HG02763 (cell line): Measurements from ENCODE around the gene RASSF1.

Source experiments
- ATAC-seq: cut with Tn5 transposase; IDR thresholded peaks from one replicate; pipeline ENCODE4 v1.9.1; 2021; ENCODE audit warnings: mild to moderate bottlenecking, moderate library complexity; ENCODE audit not compliant: unreplicated experiment

Gene RASSF1, protein sequence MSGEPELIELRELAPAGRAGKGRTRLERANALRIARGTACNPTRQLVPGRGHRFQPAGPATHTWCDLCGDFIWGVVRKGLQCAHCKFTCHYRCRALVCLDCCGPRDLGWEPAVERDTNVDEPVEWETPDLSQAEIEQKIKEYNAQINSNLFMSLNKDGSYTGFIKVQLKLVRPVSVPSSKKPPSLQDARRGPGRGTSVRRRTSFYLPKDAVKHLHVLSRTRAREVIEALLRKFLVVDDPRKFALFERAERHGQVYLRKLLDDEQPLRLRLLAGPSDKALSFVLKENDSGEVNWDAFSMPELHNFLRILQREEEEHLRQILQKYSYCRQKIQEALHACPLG

GRCh38 chr3:50340448-50341329, at the start of gene RASSF1:
Gene RASSF1, minus strand, starts transcription at chr3:50340836. Its CDS starts 31 bp downstream, at chr3:50340805.
- no peak for ATAC-seq

DNA sequence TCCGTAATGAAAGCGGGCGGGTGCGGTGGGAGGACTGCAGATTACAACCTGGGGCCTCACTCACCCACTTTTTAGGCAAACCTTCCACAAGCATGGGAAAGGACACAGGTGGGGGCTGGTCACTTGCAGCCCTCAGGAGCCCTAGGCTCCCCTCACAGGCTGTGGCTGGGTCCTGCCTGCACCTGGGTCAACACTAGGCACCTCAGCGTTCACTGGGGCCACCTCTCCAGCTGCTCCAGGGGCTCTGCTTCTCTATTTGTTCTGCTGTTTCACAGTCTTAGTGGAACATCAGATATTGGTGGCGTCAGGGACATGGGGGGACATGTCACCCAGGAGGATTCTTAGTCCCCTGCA, 48.8 kb upstream of the RASSF1 start:
- no peak for ATAC-seq

DNA sequence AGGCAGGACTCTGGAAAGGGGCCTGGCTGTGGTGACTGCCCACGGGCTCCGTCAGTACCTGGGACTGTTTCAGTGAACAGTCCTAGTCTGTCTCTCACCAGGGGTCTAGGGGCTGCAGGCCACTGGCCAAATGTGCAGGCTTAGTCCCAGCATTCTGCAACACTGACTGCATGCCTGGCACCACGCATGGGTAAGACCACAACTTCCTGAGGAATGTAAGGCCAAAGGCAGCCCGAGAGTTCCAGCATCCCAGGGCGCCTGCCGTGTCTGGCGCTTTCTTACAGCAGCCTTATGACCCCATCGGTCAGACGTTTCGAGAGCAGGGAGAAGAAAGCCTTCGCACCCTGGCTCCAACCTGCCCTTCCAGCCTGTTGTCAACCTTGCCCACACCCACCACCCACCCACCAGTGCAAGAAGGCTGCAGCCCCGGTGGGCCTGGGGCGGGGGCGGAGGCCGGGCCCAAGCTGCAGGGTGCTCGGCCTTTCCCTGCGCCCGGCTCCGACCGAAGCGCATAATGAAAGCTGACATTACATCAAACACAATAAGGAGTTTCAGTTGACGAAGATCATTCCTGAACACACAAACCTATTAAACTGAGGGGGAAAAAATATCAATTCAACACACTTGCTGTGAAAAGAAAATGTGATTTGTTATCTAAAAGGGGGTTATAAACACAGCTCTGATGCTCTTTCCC, 48.2 kb upstream of the RASSF1 start:
- no peak for ATAC-seq

DNA sequence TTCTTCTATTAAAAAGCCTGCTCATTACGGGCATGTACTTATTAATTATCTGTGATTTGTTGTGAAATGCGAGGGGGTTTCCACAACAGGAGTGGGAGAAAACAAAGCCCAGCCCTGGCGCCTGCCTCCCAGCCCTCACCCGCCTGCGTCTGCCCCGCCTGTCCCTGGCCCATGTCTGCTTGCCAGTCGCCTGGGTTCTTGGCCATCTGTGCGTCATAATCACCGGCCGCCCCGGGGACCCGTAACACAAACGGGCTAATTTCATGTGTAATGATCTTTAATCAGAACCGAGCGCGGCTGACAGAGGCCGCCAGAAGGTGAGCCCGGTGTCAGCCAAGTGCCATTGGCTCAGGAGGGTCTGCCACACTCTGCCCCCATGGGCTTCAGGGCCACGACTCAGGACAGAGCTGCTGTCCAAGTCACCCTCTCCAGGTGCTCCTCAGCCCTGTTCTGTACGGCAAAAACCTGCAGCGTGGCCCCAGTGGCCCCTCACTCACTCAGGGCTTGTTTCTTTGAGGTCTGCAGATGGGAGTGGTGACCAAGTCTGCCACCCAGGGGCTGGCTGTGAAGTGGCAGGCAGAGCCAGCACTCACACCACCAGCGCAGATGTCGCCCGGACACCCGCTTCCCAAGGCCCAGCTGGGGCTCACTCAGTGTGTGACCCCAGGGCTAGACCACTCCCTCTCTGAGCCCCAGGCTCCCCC, 47.5 kb upstream of the RASSF1 start:
- no peak for ATAC-seq

- no peak for ATAC-seq
Observed at GRCh38 chr3:50385754-50386153, 45.1 kb upstream of the RASSF1 start.

DNA sequence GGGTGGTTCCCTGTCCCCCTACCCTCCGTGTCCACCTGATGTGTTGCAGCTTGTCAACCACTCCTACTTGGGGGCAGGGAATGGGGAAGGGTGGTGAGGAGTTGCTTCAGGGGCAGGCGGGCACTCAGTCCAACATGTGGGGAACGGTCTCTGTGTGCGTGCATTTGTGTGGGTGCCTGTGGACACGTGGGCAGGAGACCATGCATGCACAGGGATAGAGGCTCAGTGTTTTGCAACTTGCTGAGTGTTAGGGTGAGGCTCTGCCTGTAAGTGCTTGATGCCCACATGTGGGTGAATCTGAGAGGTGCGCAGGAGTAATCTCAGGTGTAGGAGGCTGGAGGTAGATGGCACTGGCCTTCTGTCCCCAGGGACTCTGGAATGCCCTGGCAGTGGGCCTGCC, 43.1 kb upstream of the RASSF1 start:
- ATAC-seq = no peak

DNA sequence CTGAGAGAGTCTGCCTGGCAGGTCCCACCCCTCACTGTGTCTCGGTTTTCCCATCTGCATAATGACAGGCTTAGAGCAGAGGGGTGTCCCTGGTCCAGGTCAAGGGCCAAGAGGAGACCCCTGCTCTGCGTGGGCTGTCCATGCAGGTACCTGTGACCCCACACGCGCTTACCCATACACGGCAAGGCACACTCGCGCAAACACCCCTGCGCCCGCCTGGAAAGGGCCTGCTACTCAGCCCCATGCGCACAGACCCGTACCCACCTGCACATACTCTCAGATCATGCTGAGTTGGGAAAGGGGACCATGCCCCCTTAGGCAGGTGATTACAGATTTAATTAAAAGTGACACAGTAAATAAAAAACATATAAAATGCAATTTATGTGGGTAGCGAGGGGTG, 42.1 kb upstream of the RASSF1 start:
- no peak for ATAC-seq

GRCh38 chr3:50381383-50381782, 40.7 kb upstream of the RASSF1 start:
- ATAC-seq = no peak

GRCh38 chr3:50380405-50381085, 39.9 kb upstream of the RASSF1 start:
- ATAC-seq = no peak

- no peak for ATAC-seq
Observed at GRCh38 chr3:50378757-50379156, 38.1 kb upstream of the RASSF1 start.

DNA sequence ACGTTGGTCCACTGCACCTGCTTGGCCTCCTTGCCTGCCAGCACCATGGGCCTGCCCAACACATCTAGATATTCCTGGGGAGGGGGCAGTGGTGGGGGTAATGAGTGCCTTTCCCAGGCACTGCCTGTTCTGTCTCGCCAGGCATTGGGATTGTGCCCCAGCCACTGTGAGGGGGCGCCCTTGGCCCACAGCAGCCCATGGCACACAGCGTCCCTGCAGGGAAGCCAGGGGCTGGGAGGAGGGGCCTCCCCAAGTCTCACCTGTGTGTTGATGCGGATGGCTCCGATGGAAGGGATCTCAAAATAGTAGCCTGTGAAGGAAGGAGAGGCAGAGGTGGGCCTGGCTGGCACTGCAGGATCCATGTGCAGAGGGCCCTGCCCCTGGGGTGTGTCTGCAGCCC, 37.4 kb upstream of the RASSF1 start:
- ATAC-seq = no peak

DNA sequence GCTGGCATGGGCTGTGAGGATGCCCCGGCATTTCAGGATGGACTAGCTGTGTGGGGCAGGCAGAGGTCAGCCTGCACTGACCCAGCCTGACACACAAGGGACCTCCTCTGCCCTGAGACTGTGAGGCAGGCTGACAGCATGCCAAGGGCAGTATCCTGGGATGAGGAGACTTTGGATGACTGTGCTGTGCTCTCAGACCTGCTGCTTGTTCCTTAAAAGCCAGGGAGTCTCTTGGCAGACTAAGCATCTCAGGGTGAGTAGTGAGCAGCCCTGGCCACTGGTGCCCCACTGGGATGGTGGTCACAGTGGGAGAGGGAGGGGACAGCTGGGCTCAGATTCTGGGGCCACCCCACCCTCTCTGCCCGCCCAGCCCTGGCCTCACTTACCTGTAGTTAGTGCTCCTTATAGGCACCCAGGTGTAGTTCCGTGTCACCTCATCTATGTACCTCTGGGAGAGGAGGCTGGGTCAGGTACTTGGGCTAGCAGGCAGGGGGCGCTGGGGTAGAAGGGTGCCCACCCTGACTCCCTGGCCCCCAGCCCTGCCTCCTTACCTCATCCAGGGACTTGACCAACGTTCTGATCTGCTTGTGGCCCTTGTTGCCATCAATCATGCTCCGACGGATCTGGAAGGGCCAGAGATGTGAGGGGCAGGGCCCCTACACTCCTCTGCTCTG, 34.8 kb upstream of the RASSF1 start:
- ATAC-seq = no peak

- ATAC-seq = no peak
Observed at GRCh38 chr3:50374363-50375257, 34.0 kb upstream of the RASSF1 start.

GRCh38 chr3:50373146-50374051, 32.8 kb upstream of the RASSF1 start:
- ATAC-seq = no peak

DNA sequence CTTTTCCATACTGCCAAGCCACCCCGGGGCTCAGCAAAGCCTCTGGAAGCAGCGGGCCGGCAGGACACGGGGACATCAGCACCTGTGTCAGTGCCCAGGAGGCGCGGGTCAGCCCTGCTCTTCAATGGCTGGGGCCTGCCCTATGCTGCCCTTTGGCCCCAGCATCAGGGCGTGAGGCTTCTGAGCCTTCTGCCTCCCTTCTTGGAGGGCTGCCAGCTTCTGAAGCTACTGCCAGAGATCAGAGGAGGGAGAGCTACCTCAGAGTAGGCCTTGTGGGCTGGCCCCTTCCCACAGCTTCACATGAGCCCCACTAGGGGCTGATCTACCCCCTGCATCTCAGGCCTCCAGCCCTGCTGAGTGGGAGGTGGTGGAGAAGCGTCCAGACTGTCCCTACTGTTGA, 31.7 kb upstream of the RASSF1 start:
- no peak for ATAC-seq

DNA sequence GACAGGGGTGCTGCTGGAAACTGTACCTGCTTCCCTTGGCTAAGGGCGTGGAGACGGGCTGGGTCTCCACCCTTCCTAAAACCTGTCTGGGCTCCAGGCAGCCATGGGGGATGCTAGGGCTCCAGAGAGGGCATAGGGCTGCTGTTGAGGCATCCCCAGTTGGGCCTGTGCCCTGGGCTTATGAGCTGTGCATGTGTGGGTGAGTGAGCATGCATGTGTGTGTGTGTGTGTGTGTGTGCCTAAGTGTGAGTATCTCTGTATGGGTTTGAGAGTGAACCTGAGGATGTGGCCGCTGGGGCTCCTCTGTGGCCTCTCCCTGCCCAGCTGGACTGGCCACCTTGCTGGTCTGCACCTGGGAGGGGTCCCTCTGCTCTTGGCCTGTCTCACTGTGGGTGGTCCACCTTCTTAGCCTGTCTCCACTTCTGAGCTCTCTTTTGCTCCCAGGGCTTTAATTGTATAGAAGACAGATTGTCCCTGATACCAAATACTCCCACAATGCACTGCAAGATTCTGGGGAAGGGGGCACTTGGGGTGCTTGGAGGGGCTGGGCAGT, 30.6 kb upstream of the RASSF1 start:
- no peak for ATAC-seq

GRCh38 chr3:50370594-50370993, 30.0 kb upstream of the RASSF1 start:
- ATAC-seq = no peak
